ENCODE data around the gene HELZ2. TPM values are rescaled to one million over a fixed set of nuclear protein-coding genes. Genes with fewer than 3 reads are reported as not detected.

HELZ2 gene
- total RNA-seq, 1 donor from 2014 or later: 188 TPM

- no peak overlapping the region for H3K9ac ChIP-seq (ENCODE audit: low read length)
- no peak overlapping the region for H3K27ac ChIP-seq (ENCODE audit: low read depth, low read length)
- Mint-ChIP-seq H3K4me3 (ENCODE audit: unreplicated experiment) (no peak overlapping the region), H3K27ac (ENCODE audit: unreplicated experiment) (no peak overlapping the region), H3K9me3 (ENCODE audit: unreplicated experiment) (no peaks in the 10 kb centered on the region), H3K36me3 (ENCODE audit: low read depth, unreplicated experiment) (no peaks in the 10 kb centered on the region), H3K27me3 (ENCODE audit: low read depth, unreplicated experiment) (no peaks in the 10 kb centered on the region), H3K4me1 (ENCODE audit: low read depth, unreplicated experiment) (peaks cover 2% of the 10 kb centered on the region)
- no peaks in the 10 kb centered on the region for H3K27me3 ChIP-seq (ENCODE audit: insufficient read depth, low read length)
- H3K9me3 ChIP-seq (ENCODE audit: insufficient read depth, low read depth, low read length): no peaks in the 10 kb centered on the region
- no peak for DNase-seq (ENCODE audit: low read depth)
- no peak overlapping the region for H2AFZ ChIP-seq (ENCODE audit: low read depth, low read length)
- H3K4me3 ChIP-seq (ENCODE audit: insufficient read depth, low read depth, low read length): no peak overlapping the region
- no peak for FAIRE-seq
- no peaks in the 10 kb centered on the region for H4K20me1 ChIP-seq (ENCODE audit: insufficient read depth, low read length)
- H3K36me3 ChIP-seq (ENCODE audit: insufficient read depth, low read length): no peaks in the 10 kb centered on the region
- TF ChIP-seq EZH2 (IDR thresholded peaks at IDR 0.05; ENCODE audit: insufficient read depth, low read length) (no peak), CTCF (IDR thresholded peaks at IDR 0.05; ENCODE audit: insufficient read depth, low read depth, low read length) (no peak)
- no peaks in the 10 kb centered on the region for H3K79me2 ChIP-seq (ENCODE audit: insufficient read depth, low read length)
- peaks cover 8% of the 10 kb centered on the region for H3K4me1 ChIP-seq (ENCODE audit: insufficient read depth, low read length)
- H3K4me2 ChIP-seq (ENCODE audit: low read length): no peak overlapping the region
Observed at GRCh38 chr20:63536241-63536977, 37.6 kb downstream of the HELZ2 start.

GRCh38 chr20:63534831-63535651 is 39.0 kb downstream of the HELZ2 start:
- no peaks in the 10 kb centered on the region for H3K79me2 ChIP-seq (ENCODE audit: insufficient read depth, low read length)
- H3K9me3 ChIP-seq (ENCODE audit: insufficient read depth, low read depth, low read length): no peaks in the 10 kb centered on the region
- no peak for FAIRE-seq
- H3K4me1 ChIP-seq (ENCODE audit: insufficient read depth, low read length): peaks cover 8% of the 10 kb centered on the region
- no peaks in the 10 kb centered on the region for H3K27me3 Mint-ChIP-seq (ENCODE audit: low read depth, unreplicated experiment)
- no peak overlapping the region for H3K27ac Mint-ChIP-seq (ENCODE audit: unreplicated experiment)
- H3K4me1 Mint-ChIP-seq (ENCODE audit: low read depth, unreplicated experiment): peaks cover 1% of the 10 kb centered on the region
- no peak for DNase-seq (ENCODE audit: low read depth)
- no peak overlapping the region for H3K4me3 ChIP-seq (ENCODE audit: insufficient read depth, low read depth, low read length)
- no peaks in the 10 kb centered on the region for H4K20me1 ChIP-seq (ENCODE audit: insufficient read depth, low read length)
- no peak for TF ChIP-seq EZH2 (IDR thresholded peaks at IDR 0.05; ENCODE audit: insufficient read depth, low read length)
- no peak for TF ChIP-seq CTCF (IDR thresholded peaks at IDR 0.05; ENCODE audit: insufficient read depth, low read depth, low read length)
- H3K36me3 Mint-ChIP-seq (ENCODE audit: low read depth, unreplicated experiment): no peaks in the 10 kb centered on the region
- no peaks in the 10 kb centered on the region for H3K36me3 ChIP-seq (ENCODE audit: insufficient read depth, low read length)
- H2AFZ ChIP-seq (ENCODE audit: low read depth, low read length): no peak overlapping the region
- H3K4me2 ChIP-seq (ENCODE audit: low read length): no peak overlapping the region
- H3K27me3 ChIP-seq (ENCODE audit: insufficient read depth, low read length): no peaks in the 10 kb centered on the region
- no peak overlapping the region for H3K4me3 Mint-ChIP-seq (ENCODE audit: unreplicated experiment)
- H3K27ac ChIP-seq (ENCODE audit: low read depth, low read length): no peak overlapping the region
- H3K9ac ChIP-seq (ENCODE audit: low read length): no peak overlapping the region
- H3K9me3 Mint-ChIP-seq (ENCODE audit: unreplicated experiment): no peaks in the 10 kb centered on the region
